SU-DHL-6 (cell line): Measurements from ENCODE around the gene CFAP210.

ENCODE experiments used
- H2AFZ ChIP-seq: fragments of 200-600 bp; sonication (generic); 2 replicates; pipeline ENCODE4 v1.6.1; 2014; ENCODE audit warnings: low read depth, mild to moderate bottlenecking, moderate library complexity, mixed read lengths, antibody characterized with exemption, low read length; ENCODE audit not compliant: severe bottlenecking
- H3F3A ChIP-seq: fragments of 200-600 bp; shearing (Covaris generic); 2 replicates; pipeline ENCODE4 v1.6.0; 2016; ENCODE audit warnings: antibody characterized with exemption, mild to moderate bottlenecking; ENCODE audit not compliant: insufficient read depth
- H3K27ac ChIP-seq: fragments of 200-600 bp; sonication (generic); 2 replicates; pipeline ENCODE4 v1.5.1; 2016; ENCODE audit warnings: low read depth, mild to moderate bottlenecking, low read length, moderate library complexity, mixed read lengths
- H3K27me3 ChIP-seq: fragments of 200-600 bp; sonication (generic), shearing (Covaris generic); 2 replicates; pipeline ENCODE4 v1.6.0; 2014; ENCODE audit warnings: mild to moderate bottlenecking, low read length
- H3K36me3 ChIP-seq: fragments of 200-600 bp; sonication (generic); 2 replicates; pipeline ENCODE4 v1.6.1; 2014; ENCODE audit warnings: mild to moderate bottlenecking, low read length, mixed read lengths
- H3K4me2 ChIP-seq: fragments of 300-600, 200-600 bp; shearing (Covaris generic), sonication (generic); 2 replicates; pipeline ENCODE4 v1.6.0; 2014; ENCODE audit warnings: low read length, low read depth, mild to moderate bottlenecking; ENCODE audit not compliant: poor library complexity, severe bottlenecking
- H3K4me3 ChIP-seq: fragments of 200-600 bp; sonication (generic); 2 replicates; pipeline ENCODE4 v1.5.1; 2014; ENCODE audit warnings: antibody characterized with exemption, low read length, mild to moderate bottlenecking, mixed read lengths; ENCODE audit not compliant: insufficient read depth, poor library complexity, severe bottlenecking
- H3K79me2 ChIP-seq: fragments of 200-600 bp; sonication (generic); 2 replicates; pipeline ENCODE4 v1.6.1; 2014; ENCODE audit warnings: mild to moderate bottlenecking, low read length, moderate library complexity; ENCODE audit not compliant: insufficient read depth
- H3K9ac ChIP-seq: fragments of 200-600 bp; sonication (generic); 2 replicates; pipeline ENCODE4 v1.7.0; 2014; ENCODE audit warnings: mild to moderate bottlenecking, low read length
- H3K9me2 ChIP-seq: fragments of 200-600 bp; sonication (generic); replicated peaks from 2 replicates; pipeline ENCODE4 v1.6.1; 2014; ENCODE audit warnings: low read length; ENCODE audit not compliant: insufficient read depth
- H3K9me3 ChIP-seq: fragments of 200-600 bp; sonication (generic); 2 replicates; pipeline ENCODE4 v1.6.1; 2014; ENCODE audit warnings: low read length, mixed read lengths; ENCODE audit not compliant: insufficient read depth
- H4K20me1 ChIP-seq: fragments of 200-600 bp; sonication (generic); 2 replicates; pipeline ENCODE4 v1.6.1; 2014; ENCODE audit warnings: low read depth, mild to moderate bottlenecking, antibody characterized with exemption, low read length, moderate library complexity, mixed read lengths
- CTCF ChIP-seq: fragments of 200-600 bp; sonication (generic); IDR thresholded peaks from one replicate; pipeline ENCODE4 v1.5.1; 2017; ENCODE audit warnings: antibody characterized with exemption, mild to moderate bottlenecking, low read length, moderate library complexity; ENCODE audit not compliant: insufficient read depth, poor library complexity, severe bottlenecking
- EZH2phosphoT487 ChIP-seq: fragments of 200-600 bp; sonication (generic), shearing (Covaris generic); conservative IDR thresholded peaks from 2 replicates; pipeline ENCODE4 v1.6.1; 2018; ENCODE audit warnings: mild to moderate bottlenecking, antibody characterized with exemption, low read length, moderate library complexity, mixed read lengths

The CFAP210 gene

DNA sequence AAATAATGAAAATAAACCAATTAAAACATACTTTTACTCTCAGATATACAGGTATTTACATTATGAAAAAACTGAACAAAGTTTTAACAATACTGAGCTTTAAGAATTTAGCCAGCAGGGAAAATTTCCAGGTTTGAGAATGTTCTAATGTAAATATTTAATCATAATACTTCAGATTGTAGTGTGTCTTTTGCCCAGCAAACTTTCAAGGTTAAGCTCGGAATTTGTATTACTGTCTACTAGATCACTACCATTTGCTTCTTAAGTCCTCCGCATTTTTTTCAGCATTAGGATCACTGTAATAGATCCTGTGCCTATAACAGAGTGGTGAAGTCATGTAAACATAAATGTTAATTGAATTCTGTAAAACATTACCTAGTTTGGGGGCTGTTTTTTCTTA lies 52.7 kb downstream of the CFAP210 start:
- Histone ChIP-seq H3K79me2 (no peaks in the 10 kb centered on the region), H3K27me3 (no peaks in the 10 kb centered on the region), H2AFZ (no peak overlapping the region), H3K36me3 (peaks cover 27% of the 10 kb centered on the region), H4K20me1 (0 out of 2 replicates have a peak, but pooled peaks cover 3% of the 10 kb centered on the region), H3K4me3 (no peak overlapping the region), H3F3A (peaks cover 6% of the 10 kb centered on the region; the same call in 1 of the 2 replicates), H3K9ac (no peak overlapping the region), H3K9me2 (no peaks in the 10 kb centered on the region), H3K27ac (no peak overlapping the region), H3K9me3 (no peaks in the 10 kb centered on the region), H3K4me2 (no peak overlapping the region)
- TF ChIP-seq CTCF (no peak), EZH2phosphoT487 (no peak)

DNA sequence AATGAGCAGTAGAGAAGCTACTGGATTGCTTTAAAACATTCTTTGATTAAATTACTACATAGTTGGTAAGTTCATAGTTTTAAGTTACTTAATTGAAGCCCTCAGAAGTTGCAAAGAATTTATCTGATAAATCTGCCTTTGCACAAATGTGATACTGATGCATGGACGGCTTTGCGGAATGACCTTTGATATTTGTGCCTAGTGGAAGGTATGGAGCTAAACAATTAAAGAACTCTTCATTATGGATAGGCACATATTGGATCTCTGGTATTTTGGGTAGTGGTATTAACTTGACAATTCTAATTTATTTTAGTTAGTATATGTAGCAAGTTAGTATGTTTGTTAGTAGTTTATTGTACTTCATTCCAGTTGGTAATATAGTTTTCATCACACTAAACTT lies 54.1 kb downstream of the CFAP210 start:
- H3K36me3 ChIP-seq, result peaks cover 41% of the 10 kb centered on the region

GRCh38 chr2:169637620-169638019 lies 56.6 kb downstream of the CFAP210 start:
- Histone ChIP-seq H3K79me2 (no peaks in the 10 kb centered on the region), H3K27ac (no peak overlapping the region), H4K20me1 (0 out of 2 replicates have a peak, but pooled peaks cover 3% of the 10 kb centered on the region), H3K4me3 (no peak overlapping the region), H3K36me3 (peaks cover 61% of the 10 kb centered on the region), H3K9me3 (no peaks in the 10 kb centered on the region), H3K4me2 (no peak overlapping the region), H3K9me2 (no peaks in the 10 kb centered on the region), H3F3A (peaks cover 3% of the 10 kb centered on the region; the same call in 1 of the 2 replicates), H3K9ac (no peak overlapping the region), H2AFZ (no peak overlapping the region), H3K27me3 (no peaks in the 10 kb centered on the region)
- TF ChIP-seq EZH2phosphoT487 (no peak), CTCF (no peak)

More for the DNA sequence above, 54.1 kb downstream of the CFAP210 start:
- H2AFZ ChIP-seq, result no peak overlapping the region
- no peak overlapping the region for H3K4me2 ChIP-seq
- H3K79me2 ChIP-seq, result no peaks in the 10 kb centered on the region
- H3K9me3 ChIP-seq, result no peaks in the 10 kb centered on the region
- H3K27me3 ChIP-seq, result no peaks in the 10 kb centered on the region
- H3K9ac ChIP-seq, result no peak overlapping the region
- no peak for TF ChIP-seq EZH2phosphoT487
- no peak for TF ChIP-seq CTCF
- H3F3A ChIP-seq, result peaks cover 6% of the 10 kb centered on the region; the same call in 1 of the 2 replicates
- no peak overlapping the region for H3K27ac ChIP-seq
- H3K9me2 ChIP-seq, result no peaks in the 10 kb centered on the region
- no peak overlapping the region for H3K4me3 ChIP-seq
- H4K20me1 ChIP-seq, result 0 out of 2 replicates have a peak, but pooled peaks cover 3% of the 10 kb centered on the region
